IMR-90 (cell line): ENCODE data around the gene CD46.

Experiments
- BHLHE40 ChIP-seq: fragments of 150-350 bp; IDR thresholded peaks from 2 replicates; pipeline ENCODE4 v1.6.1; 2016; ENCODE audit warnings: mild to moderate bottlenecking, low read depth, low read length
- CHD1 ChIP-seq: IDR thresholded peaks from 2 replicates; pipeline ENCODE4 v1.6.1; 2012; ENCODE audit warnings: low read depth, low read length, improper control_type of control experiment
- MXI1 ChIP-seq: IDR thresholded peaks from 2 replicates; pipeline ENCODE4 v1.6.1; 2012; ENCODE audit warnings: low read depth, mild to moderate bottlenecking, low read length, moderate library complexity, borderline replicate concordance
- POLR2A ChIP-seq: IDR thresholded peaks from 2 replicates; pipeline ENCODE4 v1.6.1; 2012; ENCODE audit warnings: mild to moderate bottlenecking, low read depth, low read length
- RAD21 ChIP-seq: IDR thresholded peaks from 2 replicates; pipeline ENCODE4 v1.6.1; 2012; ENCODE audit warnings: low read length, improper control_type of control experiment
- RCOR1 ChIP-seq: IDR thresholded peaks from 2 replicates; pipeline ENCODE4 v1.6.1; 2012; ENCODE audit warnings: mild to moderate bottlenecking, low read length, improper control_type of control experiment; ENCODE audit not compliant: insufficient replicate concordance
- RFX5 ChIP-seq: IDR thresholded peaks from 2 replicates; pipeline ENCODE4 v1.8.0; 2012; ENCODE audit warnings: low read depth, mild to moderate bottlenecking, low read length, moderate library complexity
- SMC3 ChIP-seq: fragments of 150-350 bp; IDR thresholded peaks from 2 replicates; pipeline ENCODE4 v1.6.1; 2016; ENCODE audit warnings: low read depth, mild to moderate bottlenecking, antibody characterized with exemption, low read length, moderate library complexity
- TF ChIP-seq, protein P1 (sequence below): conservative IDR thresholded peaks from 2 replicates; pipeline ENCODE4 v1.5.1; 2012; ENCODE audit warnings: mild to moderate bottlenecking, low read depth, low read length, improper control_type of control experiment
- TF ChIP-seq, protein P2 (sequence below): fragments of 150-350 bp; IDR thresholded peaks from 2 replicates; pipeline ENCODE4 v1.6.1; 2017; ENCODE audit warnings: mild to moderate bottlenecking, antibody characterized with exemption, low read length, low read depth
- TF ChIP-seq, protein P3 (sequence below): fragments of 150-350 bp; IDR thresholded peaks from 2 replicates; pipeline ENCODE4 v1.6.1; 2016; ENCODE audit warnings: low read depth, mild to moderate bottlenecking, low read length, moderate library complexity, borderline replicate concordance

DNA sequence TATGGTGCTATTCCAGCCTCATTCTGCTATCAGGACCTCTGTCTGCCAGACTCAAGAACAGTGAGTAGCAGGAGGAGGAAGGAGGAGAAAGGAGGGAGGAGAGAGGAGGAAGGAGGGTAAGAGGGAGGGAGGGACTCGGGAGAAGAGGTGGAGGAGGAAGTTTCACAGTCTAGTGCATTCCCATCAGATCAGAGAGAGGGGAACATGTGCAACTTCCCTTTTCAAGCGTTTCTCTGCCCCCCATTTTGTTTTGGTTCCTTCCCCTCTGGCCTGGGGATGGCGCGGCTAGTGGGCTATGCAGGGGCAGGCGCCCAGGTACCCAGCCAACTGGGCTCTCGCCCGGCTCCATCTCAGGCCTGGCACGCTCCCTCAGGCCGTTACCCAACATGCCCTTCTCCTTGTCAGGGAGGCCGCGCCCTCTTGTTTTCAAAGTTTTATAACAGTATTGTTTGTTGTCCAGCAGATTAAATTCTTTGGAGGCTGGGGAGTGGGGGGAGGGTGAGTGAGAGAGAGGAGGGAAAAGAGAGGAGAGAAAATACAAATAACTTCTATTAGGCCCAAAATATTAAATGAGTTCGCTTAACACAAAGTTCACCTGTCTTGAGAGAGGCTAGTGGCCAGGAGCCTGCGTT, 56.0 kb downstream of the CD46 start:
- TF ChIP-seq, protein P1, sequence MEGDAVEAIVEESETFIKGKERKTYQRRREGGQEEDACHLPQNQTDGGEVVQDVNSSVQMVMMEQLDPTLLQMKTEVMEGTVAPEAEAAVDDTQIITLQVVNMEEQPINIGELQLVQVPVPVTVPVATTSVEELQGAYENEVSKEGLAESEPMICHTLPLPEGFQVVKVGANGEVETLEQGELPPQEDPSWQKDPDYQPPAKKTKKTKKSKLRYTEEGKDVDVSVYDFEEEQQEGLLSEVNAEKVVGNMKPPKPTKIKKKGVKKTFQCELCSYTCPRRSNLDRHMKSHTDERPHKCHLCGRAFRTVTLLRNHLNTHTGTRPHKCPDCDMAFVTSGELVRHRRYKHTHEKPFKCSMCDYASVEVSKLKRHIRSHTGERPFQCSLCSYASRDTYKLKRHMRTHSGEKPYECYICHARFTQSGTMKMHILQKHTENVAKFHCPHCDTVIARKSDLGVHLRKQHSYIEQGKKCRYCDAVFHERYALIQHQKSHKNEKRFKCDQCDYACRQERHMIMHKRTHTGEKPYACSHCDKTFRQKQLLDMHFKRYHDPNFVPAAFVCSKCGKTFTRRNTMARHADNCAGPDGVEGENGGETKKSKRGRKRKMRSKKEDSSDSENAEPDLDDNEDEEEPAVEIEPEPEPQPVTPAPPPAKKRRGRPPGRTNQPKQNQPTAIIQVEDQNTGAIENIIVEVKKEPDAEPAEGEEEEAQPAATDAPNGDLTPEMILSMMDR, result no peak
- TF ChIP-seq MXI1, result no peak
- no peak for TF ChIP-seq POLR2A
- TF ChIP-seq BHLHE40, result no peak
- no peak for TF ChIP-seq RFX5
- TF ChIP-seq CHD1, result no peak
- no peak for TF ChIP-seq RAD21
- TF ChIP-seq, protein P2, sequence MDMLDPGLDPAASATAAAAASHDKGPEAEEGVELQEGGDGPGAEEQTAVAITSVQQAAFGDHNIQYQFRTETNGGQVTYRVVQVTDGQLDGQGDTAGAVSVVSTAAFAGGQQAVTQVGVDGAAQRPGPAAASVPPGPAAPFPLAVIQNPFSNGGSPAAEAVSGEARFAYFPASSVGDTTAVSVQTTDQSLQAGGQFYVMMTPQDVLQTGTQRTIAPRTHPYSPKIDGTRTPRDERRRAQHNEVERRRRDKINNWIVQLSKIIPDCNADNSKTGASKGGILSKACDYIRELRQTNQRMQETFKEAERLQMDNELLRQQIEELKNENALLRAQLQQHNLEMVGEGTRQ, result no peak
- TF ChIP-seq RCOR1, result no peak
- TF ChIP-seq, protein P3, sequence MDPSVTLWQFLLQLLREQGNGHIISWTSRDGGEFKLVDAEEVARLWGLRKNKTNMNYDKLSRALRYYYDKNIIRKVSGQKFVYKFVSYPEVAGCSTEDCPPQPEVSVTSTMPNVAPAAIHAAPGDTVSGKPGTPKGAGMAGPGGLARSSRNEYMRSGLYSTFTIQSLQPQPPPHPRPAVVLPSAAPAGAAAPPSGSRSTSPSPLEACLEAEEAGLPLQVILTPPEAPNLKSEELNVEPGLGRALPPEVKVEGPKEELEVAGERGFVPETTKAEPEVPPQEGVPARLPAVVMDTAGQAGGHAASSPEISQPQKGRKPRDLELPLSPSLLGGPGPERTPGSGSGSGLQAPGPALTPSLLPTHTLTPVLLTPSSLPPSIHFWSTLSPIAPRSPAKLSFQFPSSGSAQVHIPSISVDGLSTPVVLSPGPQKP, result no peak
- no peak for TF ChIP-seq SMC3
